Nephron progenitor cell (in vitro differentiated cells): ENCODE measurements around the gene RAPGEF5.
A peak's percentile ranks its signal among the peaks of the same experiment; 100 is the strongest.

Experiments
- DNase-seq: peaks from one replicate; pipeline ENCODE4 v3.0.0; 2021
- H3K27ac Mint-ChIP-seq: 2 replicates; pipeline ENCODE4 v1.8.0; 2021; ENCODE audit warnings: mild to moderate bottlenecking, moderate library complexity, mixed read lengths
- H3K27me3 Mint-ChIP-seq: 2 replicates; pipeline ENCODE4 v1.8.0; 2021; ENCODE audit warnings: mild to moderate bottlenecking, low read depth, mixed read lengths; ENCODE audit not compliant: poor library complexity
- H3K36me3 Mint-ChIP-seq: 2 replicates; pipeline ENCODE4 v1.8.0; 2021; ENCODE audit warnings: low read depth, mixed read lengths
- H3K4me1 Mint-ChIP-seq: 2 replicates; pipeline ENCODE4 v1.8.0; 2021; ENCODE audit warnings: mixed read lengths
- H3K4me3 Mint-ChIP-seq: 2 replicates; pipeline ENCODE4 v1.8.0; 2021; ENCODE audit warnings: mild to moderate bottlenecking, moderate library complexity, mixed read lengths
- H3K9me3 Mint-ChIP-seq: 2 replicates; pipeline ENCODE4 v1.8.0; 2021; ENCODE audit warnings: mild to moderate bottlenecking, moderate library complexity, mixed read lengths
- CTCF ChIP-seq: fragments of 200-600 bp; sonication (generic); IDR thresholded peaks from 2 replicates; pipeline ENCODE4 v1.5.0; 2021; ENCODE audit warnings: antibody characterized with exemption

RAPGEF5 gene

DNA sequence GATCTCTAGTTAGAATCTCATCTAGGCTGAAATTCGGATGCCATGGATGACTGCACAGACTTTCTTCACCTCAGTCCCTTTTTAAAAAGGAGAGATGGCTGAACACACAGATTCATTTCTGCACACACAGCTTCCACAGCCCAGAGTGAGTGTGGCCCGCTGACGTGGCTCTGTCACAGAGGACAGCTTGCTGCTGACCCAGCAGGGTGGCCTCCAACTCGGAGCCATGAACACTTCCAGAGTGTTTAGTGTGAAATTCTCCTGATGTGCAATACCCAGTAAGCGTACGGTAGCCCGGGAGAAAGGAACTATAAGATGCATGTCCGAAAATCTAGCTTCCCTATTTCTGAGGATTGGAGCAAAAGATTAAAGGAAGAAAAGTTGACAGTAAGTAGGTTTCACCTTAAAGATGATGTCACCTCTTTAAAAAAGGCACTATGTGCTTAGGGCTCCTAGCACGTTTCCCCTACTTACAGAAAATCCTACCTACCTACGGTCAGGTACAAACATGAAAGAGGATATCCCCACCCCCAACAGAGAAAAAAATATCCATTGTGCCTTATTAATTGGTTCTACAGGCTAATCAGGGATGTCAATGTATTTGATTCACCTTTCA is 162.2 kb downstream of the RAPGEF5 start:
- Mint-ChIP-seq H3K27ac (no peak overlapping the region), H3K36me3 (no peaks in the 10 kb centered on the region)

GRCh38 chr7:22193450-22193983 is 163.4 kb downstream of the RAPGEF5 start:
- Mint-ChIP-seq H3K4me3 (peak overlapping the region; percentile 81), H3K27ac (peak overlapping the region; percentile 26), H3K27me3 (peaks cover 10% of the 10 kb centered on the region), H3K9me3 (no peaks in the 10 kb centered on the region), H3K4me1 (peaks cover 64% of the 10 kb centered on the region), H3K36me3 (no peaks in the 10 kb centered on the region)
- TF ChIP-seq CTCF, result no peak
- DNase-seq, result peak; percentile 62

More for the DNA sequence above, 162.2 kb downstream of the RAPGEF5 start:
- no peak for DNase-seq
- H3K9me3 Mint-ChIP-seq, result no peaks in the 10 kb centered on the region
- H3K27me3 Mint-ChIP-seq, result peaks cover 10% of the 10 kb centered on the region
- TF ChIP-seq CTCF, result no peak
- peaks cover 56% of the 10 kb centered on the region for H3K4me1 Mint-ChIP-seq
- peak overlapping the region; percentile 33 for H3K4me3 Mint-ChIP-seq

DNA sequence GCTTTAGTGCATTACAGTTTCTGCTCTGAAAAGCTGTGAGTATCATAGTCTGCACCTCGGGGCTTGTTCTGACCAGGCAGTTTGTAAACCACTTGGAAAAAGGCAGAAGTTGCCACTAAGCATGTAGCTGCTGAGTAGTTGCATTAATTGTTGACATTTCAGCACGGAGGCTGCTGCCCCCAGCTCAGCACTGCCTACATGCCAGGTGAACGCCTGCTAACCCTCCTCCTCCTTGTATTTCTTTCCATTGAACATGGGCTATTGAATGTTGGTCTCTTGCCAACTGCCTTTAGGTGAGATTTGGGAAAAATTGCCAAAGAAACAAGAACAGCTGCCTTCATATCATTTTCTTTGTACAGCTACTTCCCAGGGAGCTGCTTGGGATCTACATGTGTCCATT is 164.2 kb downstream of the RAPGEF5 start:
- Mint-ChIP-seq H3K27ac (no peak overlapping the region), H3K36me3 (no peaks in the 10 kb centered on the region), H3K27me3 (peaks cover 10% of the 10 kb centered on the region), H3K4me1 (peaks cover 64% of the 10 kb centered on the region), H3K9me3 (no peaks in the 10 kb centered on the region), H3K4me3 (peak overlapping the region; percentile 81)
- DNase-seq, result no peak
- no peak for TF ChIP-seq CTCF

DNA sequence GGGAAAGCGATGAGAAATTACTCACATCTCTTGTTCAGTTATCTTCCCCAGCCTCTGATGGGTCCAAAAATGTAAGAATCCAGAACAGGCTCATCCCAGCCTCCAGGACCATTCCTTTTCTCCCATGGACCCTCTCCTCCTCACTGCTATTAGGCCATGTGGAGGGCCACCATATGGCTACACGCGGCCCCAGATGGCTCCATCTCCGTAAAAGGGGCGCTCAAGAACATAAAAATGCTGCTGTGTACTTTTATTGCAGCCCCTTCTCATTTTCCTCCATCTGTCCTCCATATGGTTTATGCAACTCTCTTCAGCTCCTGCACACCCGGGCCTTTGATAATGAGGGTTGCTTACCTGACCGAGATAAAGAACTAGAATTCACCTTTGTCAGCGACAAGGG is 166.2 kb downstream of the RAPGEF5 start:
- no peak for DNase-seq
- peaks cover 8% of the 10 kb centered on the region for H3K27me3 Mint-ChIP-seq
- H3K4me1 Mint-ChIP-seq, result peaks cover 64% of the 10 kb centered on the region
- no peak overlapping the region for H3K27ac Mint-ChIP-seq
- TF ChIP-seq CTCF, result no peak
- no peak overlapping the region for H3K4me3 Mint-ChIP-seq
- no peaks in the 10 kb centered on the region for H3K9me3 Mint-ChIP-seq
- H3K36me3 Mint-ChIP-seq, result no peaks in the 10 kb centered on the region

DNA sequence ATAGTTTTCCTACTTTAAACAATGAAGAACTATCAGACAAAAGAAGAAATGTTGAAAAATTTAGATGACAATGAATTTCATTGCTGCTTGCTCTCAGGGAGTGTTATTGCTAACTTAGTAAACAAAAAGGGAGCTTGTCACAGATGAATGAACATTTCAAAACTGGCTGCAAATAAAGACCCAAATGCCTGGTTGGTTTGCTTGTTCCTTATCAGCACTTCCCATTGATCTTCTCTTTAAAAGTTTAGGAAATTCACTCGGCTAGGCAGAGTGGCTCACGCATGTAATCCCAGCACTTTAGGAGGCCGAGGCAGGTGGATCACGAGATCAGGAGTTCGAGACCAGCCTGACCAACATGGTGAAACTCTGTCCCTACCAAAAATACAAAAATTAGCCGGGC is 167.2 kb downstream of the RAPGEF5 start:
- DNase-seq, result no peak
- Mint-ChIP-seq H3K9me3 (no peaks in the 10 kb centered on the region), H3K4me3 (no peak overlapping the region), H3K27ac (no peak overlapping the region), H3K36me3 (no peaks in the 10 kb centered on the region), H3K27me3 (peaks cover 5% of the 10 kb centered on the region), H3K4me1 (peaks cover 54% of the 10 kb centered on the region)
- no peak for TF ChIP-seq CTCF

GRCh38 chr7:22189230-22189629 is 167.7 kb downstream of the RAPGEF5 start:
- TF ChIP-seq CTCF, result no peak
- Mint-ChIP-seq H3K36me3 (no peaks in the 10 kb centered on the region), H3K27ac (no peak overlapping the region), H3K27me3 (peaks cover 5% of the 10 kb centered on the region), H3K4me1 (peaks cover 49% of the 10 kb centered on the region), H3K4me3 (no peak overlapping the region), H3K9me3 (no peaks in the 10 kb centered on the region)
- no peak for DNase-seq
